ENCODE data around the gene ULK2.

The ULK2 gene

DNA sequence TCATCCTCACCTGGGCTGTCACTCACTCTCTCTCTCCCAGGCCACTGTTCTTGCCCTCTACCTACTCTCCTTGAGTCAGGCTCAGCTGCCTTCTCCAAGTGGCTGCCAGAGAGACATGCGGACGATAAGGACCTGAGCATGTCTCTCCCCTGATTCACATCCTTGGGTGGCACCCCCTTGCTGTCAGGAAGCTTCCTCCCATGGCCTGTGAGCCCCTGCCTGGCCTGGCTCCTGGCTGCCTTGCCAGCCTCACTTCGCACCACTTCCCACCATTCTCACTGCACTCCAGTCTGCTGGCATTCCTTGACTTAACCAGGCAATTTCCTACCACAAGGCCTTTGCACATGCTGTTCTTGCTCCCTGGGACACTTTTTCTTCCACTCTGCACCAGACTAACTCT is 116.9 kb downstream of the ULK2 start:
- no peak for ATAC-seq
- TF ChIP-seq, protein P1, sequence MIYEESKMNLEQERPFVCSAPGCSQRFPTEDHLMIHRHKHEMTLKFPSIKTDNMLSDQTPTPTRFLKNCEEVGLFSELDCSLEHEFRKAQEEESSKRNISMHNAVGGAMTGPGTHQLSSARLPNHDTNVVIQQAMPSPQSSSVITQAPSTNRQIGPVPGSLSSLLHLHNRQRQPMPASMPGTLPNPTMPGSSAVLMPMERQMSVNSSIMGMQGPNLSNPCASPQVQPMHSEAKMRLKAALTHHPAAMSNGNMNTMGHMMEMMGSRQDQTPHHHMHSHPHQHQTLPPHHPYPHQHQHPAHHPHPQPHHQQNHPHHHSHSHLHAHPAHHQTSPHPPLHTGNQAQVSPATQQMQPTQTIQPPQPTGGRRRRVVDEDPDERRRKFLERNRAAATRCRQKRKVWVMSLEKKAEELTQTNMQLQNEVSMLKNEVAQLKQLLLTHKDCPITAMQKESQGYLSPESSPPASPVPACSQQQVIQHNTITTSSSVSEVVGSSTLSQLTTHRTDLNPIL (CRISPR knock-in tag; IDR thresholded peaks at IDR 0.05; ENCODE audit: low read depth) = no peak
- TF ChIP-seq, protein P2, sequence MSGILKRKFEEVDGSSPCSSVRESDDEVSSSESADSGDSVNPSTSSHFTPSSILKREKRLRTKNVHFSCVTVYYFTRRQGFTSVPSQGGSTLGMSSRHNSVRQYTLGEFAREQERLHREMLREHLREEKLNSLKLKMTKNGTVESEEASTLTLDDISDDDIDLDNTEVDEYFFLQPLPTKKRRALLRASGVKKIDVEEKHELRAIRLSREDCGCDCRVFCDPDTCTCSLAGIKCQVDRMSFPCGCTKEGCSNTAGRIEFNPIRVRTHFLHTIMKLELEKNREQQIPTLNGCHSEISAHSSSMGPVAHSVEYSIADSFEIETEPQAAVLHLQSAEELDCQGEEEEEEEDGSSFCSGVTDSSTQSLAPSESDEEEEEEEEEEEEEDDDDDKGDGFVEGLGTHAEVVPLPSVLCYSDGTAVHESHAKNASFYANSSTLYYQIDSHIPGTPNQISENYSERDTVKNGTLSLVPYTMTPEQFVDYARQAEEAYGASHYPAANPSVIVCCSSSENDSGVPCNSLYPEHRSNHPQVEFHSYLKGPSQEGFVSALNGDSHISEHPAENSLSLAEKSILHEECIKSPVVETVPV (CRISPR knock-in tag; IDR thresholded peaks at IDR 0.05) = no peak
- no peak for TF ChIP-seq ISL1 (CRISPR knock-in tag; IDR thresholded peaks at IDR 0.05)
- TF ChIP-seq ZNF565 (CRISPR knock-in tag; conservative IDR thresholded peaks at IDR 0.05; ENCODE audit: low read depth) = no peak
- TF ChIP-seq, protein P3, sequence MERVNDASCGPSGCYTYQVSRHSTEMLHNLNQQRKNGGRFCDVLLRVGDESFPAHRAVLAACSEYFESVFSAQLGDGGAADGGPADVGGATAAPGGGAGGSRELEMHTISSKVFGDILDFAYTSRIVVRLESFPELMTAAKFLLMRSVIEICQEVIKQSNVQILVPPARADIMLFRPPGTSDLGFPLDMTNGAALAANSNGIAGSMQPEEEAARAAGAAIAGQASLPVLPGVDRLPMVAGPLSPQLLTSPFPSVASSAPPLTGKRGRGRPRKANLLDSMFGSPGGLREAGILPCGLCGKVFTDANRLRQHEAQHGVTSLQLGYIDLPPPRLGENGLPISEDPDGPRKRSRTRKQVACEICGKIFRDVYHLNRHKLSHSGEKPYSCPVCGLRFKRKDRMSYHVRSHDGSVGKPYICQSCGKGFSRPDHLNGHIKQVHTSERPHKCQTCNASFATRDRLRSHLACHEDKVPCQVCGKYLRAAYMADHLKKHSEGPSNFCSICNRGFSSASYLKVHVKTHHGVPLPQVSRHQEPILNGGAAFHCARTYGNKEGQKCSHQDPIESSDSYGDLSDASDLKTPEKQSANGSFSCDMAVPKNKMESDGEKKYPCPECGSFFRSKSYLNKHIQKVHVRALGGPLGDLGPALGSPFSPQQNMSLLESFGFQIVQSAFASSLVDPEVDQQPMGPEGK (CRISPR knock-in tag; IDR thresholded peaks at IDR 0.05; ENCODE audit: borderline replicate concordance) = no peak
- no peak for TF ChIP-seq TCF4 (CRISPR knock-in tag; IDR thresholded peaks at IDR 0.05; ENCODE audit: borderline replicate concordance)
- no peak for TF ChIP-seq ARNTL (CRISPR knock-in tag; IDR thresholded peaks at IDR 0.05; ENCODE audit: borderline replicate concordance, low read depth)
- TF ChIP-seq ZFP3 (CRISPR knock-in tag; IDR thresholded peaks at IDR 0.05) = no peak
- TF ChIP-seq PPARA (CRISPR knock-in tag; IDR thresholded peaks at IDR 0.05; ENCODE audit: borderline replicate concordance) = no peak
- TF ChIP-seq ESRRG (CRISPR knock-in tag; IDR thresholded peaks at IDR 0.05) = no peak
- TF ChIP-seq TOX (CRISPR knock-in tag; IDR thresholded peaks at IDR 0.05; ENCODE audit: borderline replicate concordance) = no peak
- no peak for TF ChIP-seq OSR1 (CRISPR knock-in tag; IDR thresholded peaks at IDR 0.05)
- no peak for TF ChIP-seq CSDC2 (CRISPR knock-in tag; IDR thresholded peaks at IDR 0.05)

DNA sequence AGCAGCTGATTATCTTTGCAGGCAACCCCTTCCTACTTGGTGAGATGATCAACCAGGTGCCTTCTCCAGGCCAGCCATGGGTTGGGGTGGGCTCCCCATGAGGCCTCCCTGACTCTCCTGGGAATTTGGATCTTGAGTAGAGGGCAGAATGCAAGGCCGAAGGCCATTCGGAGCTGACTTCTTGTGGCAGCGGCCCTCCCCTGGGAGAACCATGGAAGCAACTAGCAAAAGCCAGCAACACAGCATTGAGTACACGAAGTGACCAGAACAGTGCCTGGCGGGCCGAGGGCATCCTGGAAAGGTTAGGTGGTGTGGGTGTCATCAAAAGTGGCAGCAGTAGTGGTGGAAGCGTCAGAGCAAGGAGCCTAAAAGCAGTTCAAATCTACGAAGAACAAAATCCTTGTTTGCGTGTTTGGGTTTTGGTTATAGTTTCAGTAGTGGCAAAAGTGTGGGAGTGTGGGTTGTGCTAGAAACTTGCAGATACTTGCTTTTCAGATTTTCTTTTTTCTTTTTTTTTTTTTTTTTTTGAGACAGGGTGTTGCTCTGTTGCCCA is 117.6 kb downstream of the ULK2 start:
- ATAC-seq = no peak
- no peak for TF ChIP-seq TOX (CRISPR knock-in tag; IDR thresholded peaks at IDR 0.05; ENCODE audit: borderline replicate concordance)
- TF ChIP-seq, protein P3 (CRISPR knock-in tag; IDR thresholded peaks at IDR 0.05; ENCODE audit: borderline replicate concordance) = no peak
- TF ChIP-seq RARB (CRISPR knock-in tag; IDR thresholded peaks at IDR 0.05) = no peak
- TF ChIP-seq ISL1 (CRISPR knock-in tag; IDR thresholded peaks at IDR 0.05) = no peak

DNA sequence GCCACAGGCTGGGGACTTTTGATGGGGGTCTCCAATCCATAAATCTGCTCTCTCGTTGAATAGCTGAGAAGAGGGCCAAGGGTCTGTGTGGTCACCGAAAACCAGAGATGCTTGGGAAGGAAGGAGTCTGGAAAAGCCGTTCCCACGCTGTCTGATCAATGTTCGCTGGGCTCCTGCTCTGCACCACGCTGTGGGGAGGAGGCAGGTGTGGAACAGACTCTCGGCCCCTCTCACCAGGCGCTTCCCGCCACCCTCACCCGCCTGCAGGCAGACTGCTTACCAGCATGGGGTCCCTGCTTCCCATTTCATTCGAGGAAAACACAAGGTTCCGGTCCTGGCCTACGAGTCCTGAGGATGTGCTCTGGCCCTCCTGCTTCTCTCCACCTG is 118.9 kb downstream of the ULK2 start:
- no peak for ATAC-seq
- TF ChIP-seq OSR1 (CRISPR knock-in tag; IDR thresholded peaks at IDR 0.05) (no peak), ARNTL (CRISPR knock-in tag; IDR thresholded peaks at IDR 0.05; ENCODE audit: borderline replicate concordance, low read depth) (no peak), PPARA (CRISPR knock-in tag; IDR thresholded peaks at IDR 0.05; ENCODE audit: borderline replicate concordance) (no peak)
- TF ChIP-seq, protein P2 (CRISPR knock-in tag; IDR thresholded peaks at IDR 0.05) = no peak

DNA sequence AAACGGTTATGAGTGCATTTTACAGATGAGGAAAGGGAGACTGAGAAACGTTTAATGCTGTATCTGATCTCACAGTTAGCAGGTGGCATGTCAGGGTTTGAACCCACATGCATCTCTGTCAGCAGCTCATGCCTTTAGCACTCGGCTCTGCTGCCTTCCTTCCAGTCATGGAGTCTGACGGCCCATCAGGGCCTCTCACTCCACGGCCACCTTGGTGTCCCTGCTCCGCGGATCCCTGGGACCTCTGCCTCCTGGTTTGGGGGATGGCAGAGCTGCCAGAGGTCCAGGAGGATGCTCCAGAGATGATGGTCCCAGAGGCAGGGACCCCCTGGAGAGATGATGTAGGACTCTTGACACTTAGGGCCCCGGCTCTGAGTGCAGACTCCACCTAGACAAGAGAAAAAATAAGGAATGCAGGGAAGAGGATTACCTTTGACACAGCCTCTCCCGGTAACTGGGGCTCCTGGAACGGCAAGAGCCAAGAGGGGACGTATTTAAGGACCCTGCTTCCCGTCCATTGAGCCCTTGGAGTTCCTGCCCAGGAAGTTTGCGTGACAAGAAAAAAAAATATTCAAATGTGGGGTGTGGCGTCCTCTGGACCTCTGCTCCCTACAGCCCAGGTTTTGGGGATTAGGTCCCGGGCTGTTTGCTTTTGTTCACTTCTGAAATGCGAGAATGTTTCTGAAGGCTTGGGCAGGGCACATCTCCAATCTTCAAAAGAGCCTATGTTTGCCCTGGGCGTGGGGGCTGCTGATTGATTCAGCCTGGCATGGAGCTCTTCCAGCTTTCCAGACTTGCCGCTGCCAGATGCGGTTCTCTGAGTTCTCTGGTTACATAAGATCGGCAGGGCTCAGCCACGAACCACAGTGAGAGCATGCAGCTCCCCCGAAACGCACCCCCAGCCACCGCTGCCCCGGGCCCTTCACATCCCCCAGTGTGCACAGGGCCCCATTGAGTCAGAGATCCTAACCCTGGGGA is 119.6 kb downstream of the ULK2 start, which contains the start of gene ALDH3A1:
Gene ALDH3A1 (minus strand): TSS at position 470 of the 978 bp plus-strand sequence. CDS start 3,169 bp downstream, outside the sequence.
- TF ChIP-seq TOX (CRISPR knock-in tag; IDR thresholded peaks at IDR 0.05; ENCODE audit: borderline replicate concordance) (no peak), ZFP30 (CRISPR knock-in tag; IDR thresholded peaks at IDR 0.05) (no peak), ZFP3 (CRISPR knock-in tag; IDR thresholded peaks at IDR 0.05) (no peak)
- no peak for ATAC-seq

Data from SK-N-SH treated with all-trans-retinoic acid at 6 μM for 48 hours (cell line).